GM12865 (cell line): ENCODE data around the gene GNAI2.

Experiments used
- DNase-seq: peaks from one replicate; pipeline ENCODE4 v3.0.0; 2010; ENCODE audit warnings: low read depth
- H3K4me3 ChIP-seq: 2 replicates; pipeline ENCODE4 v1.5.1; 2011; ENCODE audit warnings: mild to moderate bottlenecking, low read depth, low read length, control low read depth
- CTCF ChIP-seq: IDR thresholded peaks from 2 replicates; pipeline ENCODE4 v1.5.1; 2011; ENCODE audit warnings: low read length, control low read depth, low read depth, inconsistent platforms; ENCODE audit not compliant: insufficient read depth; ENCODE audit errors: missing control alignments

The GNAI2 gene

GRCh38 chr3:50235716-50236483, at the start of gene GNAI2:
GNAI2 (plus strand) TSS chr3:50236204; CDS start chr3:50236336, 132 bp downstream.
- DNase-seq: peak; percentile 99
- TF ChIP-seq CTCF: no peak
- H3K4me3 ChIP-seq: peak within 1 kb of the TSS; percentile 81

DNA sequence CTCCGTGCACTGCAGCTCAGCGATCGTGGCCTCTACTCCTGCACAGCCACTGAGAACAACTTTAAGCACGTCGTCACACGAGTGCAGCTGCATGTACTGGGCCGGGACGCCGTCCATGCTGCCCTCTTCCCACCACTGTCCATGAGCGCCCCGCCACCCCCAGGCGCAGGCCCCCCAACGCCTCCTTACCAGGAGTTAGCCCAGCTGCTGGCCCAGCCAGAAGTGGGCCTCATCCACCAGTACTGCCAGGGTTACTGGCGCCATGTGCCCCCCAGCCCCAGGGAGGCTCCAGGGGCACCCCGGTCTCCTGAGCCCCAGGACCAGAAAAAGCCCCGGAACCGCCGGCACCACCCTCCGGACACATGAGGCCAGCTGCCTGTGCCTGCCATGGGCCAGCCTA, 48.3 kb upstream of the GNAI2 start:
- no peak for DNase-seq
- TF ChIP-seq CTCF: no peak
- H3K4me3 ChIP-seq: no peak overlapping the region

GRCh38 chr3:50189274-50189673, 46.7 kb upstream of the GNAI2 start:
- no peak overlapping the region for H3K4me3 ChIP-seq
- DNase-seq: peak; percentile 58
- TF ChIP-seq CTCF: peak; percentile 61

DNA sequence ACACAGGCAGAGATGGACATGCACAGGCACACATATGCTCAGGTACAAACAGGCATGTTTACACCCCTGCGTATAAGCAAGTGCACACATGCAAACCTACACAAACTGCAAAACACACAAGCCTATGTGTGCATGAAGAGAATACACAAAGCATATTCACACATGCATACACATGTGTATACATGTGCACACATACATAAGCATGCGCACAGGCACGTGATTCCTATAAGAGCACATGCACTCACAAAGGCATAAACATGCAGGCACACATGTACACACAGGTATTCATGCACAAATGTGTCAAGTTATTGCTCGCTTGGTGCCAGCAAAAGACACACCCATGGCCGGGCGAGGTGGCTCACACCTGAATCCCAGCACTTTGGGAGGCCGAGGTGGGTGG, 46.0 kb upstream of the GNAI2 start:
- no peak overlapping the region for H3K4me3 ChIP-seq
- DNase-seq: no peak
- TF ChIP-seq CTCF: no peak

- no peak for DNase-seq
- no peak for TF ChIP-seq CTCF
These were observed 44.9 kb upstream of the GNAI2 start, which contains the start of gene GNAT1 for GRCh38 chr3:50190936-50191660. GNAT1 (plus strand) TSS chr3:50191610; CDS start chr3:50191726, 116 bp downstream.

DNA sequence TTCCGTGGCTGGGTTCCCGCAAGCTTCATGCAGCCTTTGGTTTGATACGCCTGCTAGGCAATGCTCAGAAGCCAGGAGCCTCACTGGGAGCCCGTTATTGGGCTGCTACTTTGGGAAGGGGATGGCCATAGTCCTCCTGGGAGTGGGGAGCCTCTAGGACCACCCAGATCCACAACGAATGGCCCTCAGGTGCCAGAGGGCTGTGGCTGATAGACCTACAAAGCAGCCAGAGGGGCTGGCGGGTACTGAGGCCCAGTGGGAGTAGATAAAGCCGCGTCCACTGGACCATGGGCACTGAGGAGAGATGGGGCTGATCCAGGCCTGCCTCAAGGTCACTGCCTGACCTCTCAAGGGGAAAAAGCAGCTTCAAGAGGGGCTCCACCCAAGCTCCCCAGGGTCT, 43.9 kb upstream of the GNAI2 start:
- DNase-seq: no peak
- no peak for TF ChIP-seq CTCF
- no peak overlapping the region for H3K4me3 ChIP-seq

More at GRCh38 chr3:50190936-50191660, 44.9 kb upstream of the GNAI2 start, which contains the start of gene GNAT1:
- H3K4me3 ChIP-seq: no peak within 1 kb of the TSS

GRCh38 chr3:50192689-50193141, 43.3 kb upstream of the GNAI2 start:
- peak; percentile 78 for DNase-seq
- peak; percentile 92 for TF ChIP-seq CTCF
- H3K4me3 ChIP-seq: no peak overlapping the region
